ENCODE results near the gene RSRC1.
A peak's percentile ranks its signal among the peaks of the same experiment; 100 is the strongest.
"Not testable (repeated sequence)": the region's sequence is repeated elsewhere in the genome, so short reads cannot be mapped to it uniquely, and the experiment has no call there.

RSRC1 gene

GRCh38 chr3:158329696-158330441 lies 220.0 kb downstream of the RSRC1 start:
- DNase-seq (ENCODE audit: low spot score), result not testable (repeated sequence)

GRCh38 chr3:158330870-158331269 lies 221.0 kb downstream of the RSRC1 start:
- no peak for DNase-seq (ENCODE audit: low spot score)

DNA sequence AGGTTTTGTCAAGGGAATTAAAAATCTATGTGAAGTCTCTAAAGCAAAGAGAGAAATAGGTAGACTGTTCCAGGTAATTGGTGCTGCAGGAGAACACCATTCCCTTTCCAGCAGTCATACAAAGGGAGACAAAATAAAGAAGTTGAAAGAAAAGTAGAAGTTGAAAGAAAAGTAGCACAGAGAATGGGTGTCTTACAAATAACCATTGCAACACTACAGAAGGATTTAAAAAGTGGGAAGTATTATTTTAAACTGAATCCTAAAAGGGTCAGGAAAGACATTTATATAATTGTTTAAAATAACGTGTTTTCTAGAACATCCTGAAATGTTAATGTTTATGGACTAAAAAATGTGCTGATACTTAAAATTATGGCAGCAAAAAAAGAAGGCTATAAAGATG lies 223.8 kb downstream of the RSRC1 start:
- DNase-seq (ENCODE audit: low spot score), result no peak

GRCh38 chr3:158337110-158337509 lies 227.2 kb downstream of the RSRC1 start:
- DNase-seq (ENCODE audit: low spot score), result no peak

DNA sequence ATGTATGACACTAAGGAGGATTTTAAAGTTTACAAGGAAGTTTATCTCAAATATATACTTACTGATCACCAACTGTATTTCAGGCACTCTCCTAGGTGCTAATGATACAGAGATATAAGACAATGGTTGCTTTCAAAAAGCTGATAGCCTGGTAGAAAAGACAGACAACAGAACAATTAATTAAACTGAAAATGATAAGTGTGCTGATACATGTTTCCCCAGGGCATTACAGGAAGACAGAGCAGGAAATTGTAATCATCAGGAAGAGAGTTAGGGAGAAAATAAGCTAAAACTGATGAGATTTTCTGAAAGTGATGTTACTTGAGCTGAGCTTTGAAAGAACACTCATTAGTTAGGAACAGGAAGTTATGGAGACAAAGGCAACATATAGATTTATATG lies 229.7 kb downstream of the RSRC1 start:
- no peak for DNase-seq (ENCODE audit: low spot score)

GRCh38 chr3:158340951-158341350 lies 231.1 kb downstream of the RSRC1 start:
- not testable (repeated sequence) for DNase-seq (ENCODE audit: low spot score)

DNA sequence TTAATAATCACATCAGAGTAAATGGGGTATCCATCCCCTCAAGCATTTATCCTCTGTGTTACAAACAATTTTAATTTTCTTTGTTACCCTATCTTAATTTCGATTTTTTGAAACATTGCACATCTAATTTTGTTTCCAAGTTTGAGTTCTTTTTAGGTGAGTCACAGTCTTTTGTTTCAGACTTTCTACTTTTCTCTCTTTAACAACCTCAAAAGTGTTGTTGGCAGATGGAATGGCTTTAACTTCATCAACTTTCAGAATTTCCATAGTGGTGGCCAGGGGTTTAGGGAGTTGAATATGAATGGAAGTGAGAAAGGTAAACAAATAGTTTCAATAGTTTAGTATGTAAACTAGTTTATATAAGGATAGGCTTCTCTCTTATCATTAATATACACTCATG lies 238.1 kb downstream of the RSRC1 start:
- peak; percentile 31 for DNase-seq (ENCODE audit: low spot score)

DNA sequence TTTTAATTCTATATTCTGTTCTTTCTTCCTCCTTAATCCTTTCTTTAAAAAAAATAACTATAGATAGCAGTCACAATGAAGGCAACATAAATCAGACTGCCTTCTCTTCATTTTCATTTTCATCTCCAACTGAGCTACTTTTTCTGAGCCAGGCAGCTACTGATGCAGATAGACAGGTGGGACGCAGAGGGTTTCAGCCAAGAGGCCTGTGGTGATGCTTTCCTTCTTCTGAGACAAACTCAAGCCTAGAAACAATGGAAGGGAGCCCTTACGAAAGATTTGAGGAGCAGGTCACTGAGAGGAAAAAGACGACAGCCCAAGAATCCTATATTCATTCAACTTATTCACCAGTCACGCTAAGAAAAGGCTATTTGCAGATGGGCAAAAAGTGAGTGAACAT lies 241.1 kb downstream of the RSRC1 start:
- no peak for DNase-seq (ENCODE audit: low spot score)

GRCh38 chr3:158352551-158352950 lies 242.7 kb downstream of the RSRC1 start:
- no peak for DNase-seq (ENCODE audit: low spot score)

DNA sequence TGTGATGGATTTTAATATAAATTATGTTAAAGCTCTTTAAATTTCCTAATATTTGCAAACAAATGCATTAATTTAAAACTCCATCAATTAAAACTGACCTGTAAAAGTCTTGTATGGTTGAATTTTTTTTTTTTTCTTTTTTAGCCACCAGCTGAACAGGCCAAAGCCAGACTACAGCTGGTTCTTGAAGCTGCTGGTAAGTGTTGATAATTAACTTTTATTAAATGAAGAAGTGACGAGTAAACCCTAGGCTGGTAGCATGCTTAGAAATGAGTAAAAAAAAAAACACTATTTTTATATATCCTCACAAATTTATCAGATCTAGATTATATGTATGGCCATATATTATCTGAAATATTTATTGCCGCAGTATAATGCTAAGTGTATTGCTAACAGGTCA lies 244.8 kb downstream of the RSRC1 start:
- DNase-seq (ENCODE audit: low spot score), result no peak

- no peak for DNase-seq (ENCODE audit: low spot score)
Observed at GRCh38 chr3:158355623-158356588, 246.0 kb downstream of the RSRC1 start.

- DNase-seq (ENCODE audit: low spot score), result no peak
Observed at GRCh38 chr3:158359339-158359738, 249.4 kb downstream of the RSRC1 start.

- no peak for DNase-seq (ENCODE audit: low spot score)
Observed at GRCh38 chr3:158360756-158361448, 251.0 kb downstream of the RSRC1 start.

DNA sequence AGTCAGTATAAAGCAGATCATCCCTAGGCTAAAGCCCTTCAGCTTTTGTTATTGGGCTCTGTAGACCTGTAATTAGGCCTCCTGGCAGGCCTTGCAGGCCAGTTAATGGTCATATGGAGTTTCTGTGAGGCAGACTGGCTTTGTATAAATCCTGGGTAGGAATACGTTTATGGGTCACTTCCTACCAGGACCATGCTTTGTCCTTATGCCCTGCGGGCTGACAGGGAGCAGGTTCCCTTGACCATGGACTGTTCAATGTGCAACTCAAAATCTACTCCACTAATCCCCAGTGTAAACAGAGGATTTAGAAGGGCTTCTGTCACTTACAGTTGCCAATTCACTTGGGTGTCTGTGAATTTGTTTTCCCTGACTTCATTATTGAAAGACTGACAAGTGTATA lies 258.4 kb downstream of the RSRC1 start:
- DNase-seq (ENCODE audit: low spot score), result no peak

DNA sequence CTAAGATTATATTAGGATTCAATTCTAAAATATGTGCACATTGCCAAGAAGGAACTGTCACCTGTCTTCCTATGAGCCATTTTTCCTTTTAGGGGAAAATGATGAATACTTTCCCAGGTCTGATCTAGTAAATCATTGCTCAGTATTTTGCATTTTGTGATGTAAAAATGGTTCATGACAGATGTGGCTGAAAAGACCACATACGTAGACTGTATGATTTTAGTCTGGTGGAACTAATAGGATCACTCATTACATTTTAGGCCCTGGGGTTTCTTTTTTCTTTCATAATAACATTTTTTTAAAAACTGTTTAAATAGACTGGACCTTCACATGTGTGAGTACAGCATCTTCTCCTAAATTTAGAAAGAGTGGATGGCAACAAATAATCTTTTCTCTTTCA lies 259.4 kb downstream of the RSRC1 start:
- DNase-seq (ENCODE audit: low spot score), result no peak

DNA sequence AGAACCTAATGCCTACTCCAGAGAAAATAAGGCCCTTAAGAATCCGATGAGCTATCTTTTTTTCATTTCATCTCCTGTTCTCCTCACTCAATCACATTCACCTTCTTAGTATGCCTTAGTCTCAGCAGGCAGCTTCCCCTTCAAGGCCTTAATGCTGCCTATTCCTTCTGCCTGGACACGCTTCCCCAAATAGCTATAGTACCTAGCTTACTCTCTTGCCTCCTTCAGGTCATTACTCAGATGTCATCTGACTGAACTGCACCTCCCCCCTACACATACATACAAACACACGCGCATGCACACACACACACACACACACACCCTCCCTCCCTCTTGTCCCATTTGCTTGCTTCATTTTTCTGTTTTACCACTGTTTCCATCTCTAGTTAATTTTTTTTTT lies 269.6 kb downstream of the RSRC1 start:
- no peak for DNase-seq (ENCODE audit: low spot score)

- no peak for DNase-seq (ENCODE audit: low spot score)
Observed at GRCh38 chr3:158381262-158381868, 271.5 kb downstream of the RSRC1 start.

GRCh38 chr3:158382479-158382878 lies 272.6 kb downstream of the RSRC1 start:
- no peak for DNase-seq (ENCODE audit: low spot score)

GRCh38 chr3:158384019-158384418 lies 274.1 kb downstream of the RSRC1 start:
- DNase-seq (ENCODE audit: low spot score), result no peak

- DNase-seq (ENCODE audit: low spot score), result no peak
Observed at GRCh38 chr3:158395421-158395820, 285.5 kb downstream of the RSRC1 start.

DNA sequence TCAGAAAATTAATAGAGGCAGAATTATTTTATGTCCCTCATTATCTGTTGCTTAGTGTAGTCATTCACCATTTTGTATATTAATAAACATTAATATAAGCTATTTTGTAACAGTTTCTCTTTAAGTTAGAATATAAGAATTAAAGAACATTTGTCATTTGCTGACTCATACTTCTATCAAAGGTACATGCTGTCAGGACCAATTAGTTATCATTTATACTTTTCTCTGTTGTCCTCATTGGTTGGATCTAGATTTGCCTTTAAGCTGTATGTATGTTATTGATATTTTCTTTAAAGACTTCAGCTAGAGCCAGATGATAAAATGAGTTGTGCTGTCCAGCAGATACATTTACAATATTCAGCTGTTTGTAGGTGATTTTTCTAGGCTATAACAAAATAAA lies 292.7 kb downstream of the RSRC1 start:
- DNase-seq (ENCODE audit: low spot score), result no peak

DNA sequence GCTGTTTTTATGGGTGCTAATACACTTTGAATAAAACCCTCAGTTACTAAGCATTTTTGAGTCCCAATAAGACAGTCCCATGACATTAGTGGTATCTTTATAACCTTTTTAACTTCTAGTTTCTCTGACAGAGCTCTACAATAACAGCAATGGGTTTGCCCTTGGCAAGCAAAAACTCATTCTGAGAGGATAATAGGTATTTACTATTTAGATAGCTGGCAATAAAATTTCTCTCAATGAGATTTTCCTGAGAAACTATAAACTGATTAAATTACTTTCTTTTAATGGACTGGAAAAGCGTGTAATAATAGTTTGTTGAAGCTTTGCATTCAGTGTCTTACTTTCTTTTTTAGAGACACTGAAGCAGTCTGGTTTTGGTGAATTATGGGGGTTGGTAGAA lies 293.1 kb downstream of the RSRC1 start:
- no peak for DNase-seq (ENCODE audit: low spot score)
